K562 (cell line): ENCODE results near the gene GNAI3. TPM values are rescaled to one million over a fixed set of nuclear protein-coding genes. Genes with fewer than 3 reads are reported as not detected.

ENCODE experiments used
- DDX20 ChIP-seq: fragments of 450-650 bp; IDR thresholded peaks from 2 replicates; pipeline ENCODE4 v1.6.1; 2016; ENCODE audit warnings: missing genetic modification characterization, low read depth, mild to moderate bottlenecking, missing compliant biosample characterization, moderate library complexity
- EHMT2 ChIP-seq: fragments of 450-650 bp; IDR thresholded peaks from 2 replicates; pipeline ENCODE4 v1.6.1; 2018; ENCODE audit warnings: antibody characterized with exemption
- ELF1 ChIP-seq: fragments of 200-800 bp; sonication (Bioruptor generic); IDR thresholded peaks from 2 replicates; pipeline ENCODE4 v1.6.1; 2016; ENCODE audit warnings: missing genetic modification characterization, missing compliant biosample characterization
- FIP1L1 ChIP-seq: fragments of 200-400 bp; formaldehyde crosslinking; IDR thresholded peaks from 2 replicates; pipeline ENCODE4 v1.6.1; 2018; ENCODE audit warnings: mild to moderate bottlenecking, low read depth, low read length; ENCODE audit not compliant: poor library complexity, severe bottlenecking
- HNRNPK ChIP-seq: fragments of 200-400 bp; formaldehyde crosslinking; IDR thresholded peaks from one replicate; pipeline ENCODE4 v1.6.1; 2018; ENCODE audit warnings: mild to moderate bottlenecking, low read depth, low read length; ENCODE audit not compliant: poor library complexity, severe bottlenecking
- JUNB ChIP-seq: fragments of 450-650 bp; formaldehyde crosslinking; conservative IDR thresholded peaks from 2 replicates; pipeline ENCODE4 v1.4.0; 2020; ENCODE audit warnings: mild to moderate bottlenecking
- MCM2 ChIP-seq: fragments of 450-650 bp; IDR thresholded peaks from 2 replicates; pipeline ENCODE4 v1.6.1; 2017; ENCODE audit warnings: low read depth, mild to moderate bottlenecking
- MCM3 ChIP-seq: fragments of 450-650 bp; IDR thresholded peaks from 2 replicates; pipeline ENCODE4 v1.6.1; 2016
- NONO ChIP-seq, 2 experiments: fragments of 200-400 bp in 1 of 2; fragments of 450-650 bp in 1 of 2; formaldehyde crosslinking in 1 of 2; IDR thresholded peaks; 2 replicates each; pipeline ENCODE4 v1.6.1; 2017; ENCODE audit warnings: low read depth in 2 of 2, mild to moderate bottlenecking in 2 of 2, moderate library complexity in 2 of 2, low read length in 1 of 2
- NR3C1 ChIP-seq: sonication (generic); formaldehyde crosslinking; IDR thresholded peaks from 2 replicates; pipeline ENCODE4 v1.8.1; 2022; ENCODE audit warnings: missing genetic modification reagents
- NRF1 ChIP-seq, 2 experiments: fragments of 450-650 bp; IDR thresholded peaks in 1 of 2; conservative IDR thresholded peaks in 1 of 2; 2 replicates each; pipeline ENCODE4 v1.6.1; 2014; ENCODE audit warnings: mild to moderate bottlenecking in 2 of 2
- RCOR1 ChIP-seq, 2 experiments: IDR thresholded peaks; 2 replicates each; pipeline ENCODE4 v1.6.1; 2012; ENCODE audit warnings: low read depth in 2 of 2, low read length in 2 of 2, borderline replicate concordance in 1 of 2, improper control_type of control experiment in 1 of 2
- TARDBP ChIP-seq: fragments of 450-650 bp; IDR thresholded peaks from 2 replicates; pipeline ENCODE4 v1.6.1; 2016
- TCF7L2 ChIP-seq: fragments of 150-350 bp; IDR thresholded peaks from 2 replicates; pipeline ENCODE4 v1.6.1; 2016; ENCODE audit warnings: low read depth, mild to moderate bottlenecking, low read length, moderate library complexity
- ZBTB8A ChIP-seq: fragments of 450-650 bp; IDR thresholded peaks from 2 replicates; pipeline ENCODE4 v1.6.1; 2018; ENCODE audit warnings: mild to moderate bottlenecking, moderate library complexity; ENCODE audit not compliant: partially characterized antibody
- ZC3H11A ChIP-seq: IDR thresholded peaks from 2 replicates; pipeline ENCODE4 v1.6.1; 2012; ENCODE audit warnings: low read depth, low read length, improper control_type of control experiment
- ZKSCAN1 ChIP-seq: fragments of 150-350 bp; IDR thresholded peaks from 2 replicates; pipeline ENCODE4 v1.6.1; 2016; ENCODE audit warnings: low read depth, low read length
- ZNF263 ChIP-seq: sonication (generic); formaldehyde crosslinking; IDR thresholded peaks from 2 replicates; pipeline ENCODE4 v1.8.0; 2022; ENCODE audit warnings: mild to moderate bottlenecking, missing genetic modification reagents, borderline replicate concordance
- polyA plus RNA-seq, 8 experiments: library from polyadenylated mRNA; depleted of rRNA in 4 of 8; stranded (reverse) in 5 of 8; unstranded in 3 of 8; fragments of >200 nt; fragmentation: Nextera tagmentation in 2 of 8; fragmentation: Illumina TruSeq in 1 of 8; extraction: Ambion mirVana in 2 of 8; extraction: Trizol in 1 of 8; gene quantifications; 2 replicates each; pipeline versions ENCODE4 v1.2.1 to v1.2.3, GENCODE V29; 2011 to 2014; ENCODE audit warnings: inconsistent platforms in 1 of 8, missing spikeins in 1 of 8
- total RNA-seq, 7 experiments: library from RNA; depleted of rRNA in 6 of 7; stranded (reverse); fragments of >200 nt in 6 of 7; fragmentation: Illumina TruSeq in 2 of 7; extraction: Trizol in 2 of 7; gene quantifications; 2 replicates each; pipeline versions ENCODE4 v1.2.1 to v1.2.3, GENCODE V29; 2011 to 2021; ENCODE audit warnings: low replicate concordance in 1 of 7
- TF ChIP-seq, protein P1 (sequence below): fragments of 450-650 bp; IDR thresholded peaks from 2 replicates; pipeline ENCODE4 v1.6.1; 2016; ENCODE audit warnings: low read depth, mild to moderate bottlenecking, moderate library complexity
- TF ChIP-seq, protein P2 (sequence below): sonication (generic); formaldehyde crosslinking; IDR thresholded peaks from 2 replicates; pipeline ENCODE4 v1.8.1; 2023; ENCODE audit warnings: mild to moderate bottlenecking, missing genetic modification reagents
- TF ChIP-seq, protein P3 (sequence below): fragments of 200-400 bp; formaldehyde crosslinking; IDR thresholded peaks from 2 replicates; pipeline ENCODE4 v1.6.1; 2017; ENCODE audit warnings: mild to moderate bottlenecking, low read depth, low read length, moderate library complexity

The GNAI3 gene
- total and polyA plus RNA-seq, 9 of the 15 experiments (the other 6 are each of a cell fraction or from before 2014, with no cell fraction given): 6.3 to 13.2 (median 8.9) TPM

DNA sequence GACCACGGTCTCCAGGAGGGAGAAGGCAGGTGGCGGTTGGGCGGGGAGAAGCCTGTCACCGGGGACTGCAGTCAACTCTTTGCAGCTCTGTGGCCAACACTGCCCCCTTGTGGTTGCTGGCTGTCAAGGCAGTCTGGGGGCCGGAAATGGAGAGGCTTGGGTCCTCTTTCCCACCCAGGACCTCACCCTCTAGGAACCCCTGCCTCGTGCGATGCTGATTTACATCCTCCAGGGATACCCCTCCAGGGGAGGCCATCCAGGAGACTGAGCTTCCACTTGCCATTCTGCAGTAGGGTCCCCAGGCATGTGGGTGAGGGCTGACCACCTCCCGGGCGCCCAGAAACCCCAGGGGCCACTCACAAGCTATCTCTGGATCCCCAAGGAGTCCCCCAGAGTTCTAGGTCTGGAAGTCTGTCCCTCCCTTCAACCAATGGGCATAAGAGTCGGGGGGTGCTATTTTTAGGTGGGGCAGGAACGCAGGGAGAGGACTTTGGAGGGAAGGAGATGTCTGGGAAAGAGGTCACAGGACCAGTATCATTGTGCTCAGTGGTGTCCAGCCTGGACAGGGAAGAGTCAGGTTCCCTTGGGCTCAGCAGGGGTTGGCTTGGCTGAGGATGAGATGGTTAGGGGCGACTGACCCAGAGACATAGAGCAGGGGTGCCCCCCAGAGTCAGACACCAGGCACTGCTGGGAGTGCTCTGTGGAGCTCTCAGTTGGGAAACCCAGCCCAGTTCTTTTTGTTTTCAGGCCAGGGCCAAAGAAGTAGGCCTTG is 15.9 kb upstream of the GNAI3 start (continued):
- TF ChIP-seq, protein P1, sequence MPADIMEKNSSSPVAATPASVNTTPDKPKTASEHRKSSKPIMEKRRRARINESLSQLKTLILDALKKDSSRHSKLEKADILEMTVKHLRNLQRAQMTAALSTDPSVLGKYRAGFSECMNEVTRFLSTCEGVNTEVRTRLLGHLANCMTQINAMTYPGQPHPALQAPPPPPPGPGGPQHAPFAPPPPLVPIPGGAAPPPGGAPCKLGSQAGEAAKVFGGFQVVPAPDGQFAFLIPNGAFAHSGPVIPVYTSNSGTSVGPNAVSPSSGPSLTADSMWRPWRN: no peak
- no peak for TF ChIP-seq ZBTB8A
- TF ChIP-seq ELF1 (tag): peak; percentile 87
- 0 out of 2 replicates have a peak, but pooled peaks have one; percentile 38 for TF ChIP-seq TCF7L2
- peak in 1 of 2 experiments; percentile 37; a peak in 1 of 4 replicates for TF ChIP-seq RCOR1 (IDR thresholded peaks at IDR 0.05; ENCODE audit: borderline replicate concordance in 1 of 2, low read depth in 2 of 2, low read length in 2 of 2)
- TF ChIP-seq ZC3H11A: 0 out of 2 replicates have a peak, but pooled peaks have one; percentile 44
- TF ChIP-seq, protein P2, sequence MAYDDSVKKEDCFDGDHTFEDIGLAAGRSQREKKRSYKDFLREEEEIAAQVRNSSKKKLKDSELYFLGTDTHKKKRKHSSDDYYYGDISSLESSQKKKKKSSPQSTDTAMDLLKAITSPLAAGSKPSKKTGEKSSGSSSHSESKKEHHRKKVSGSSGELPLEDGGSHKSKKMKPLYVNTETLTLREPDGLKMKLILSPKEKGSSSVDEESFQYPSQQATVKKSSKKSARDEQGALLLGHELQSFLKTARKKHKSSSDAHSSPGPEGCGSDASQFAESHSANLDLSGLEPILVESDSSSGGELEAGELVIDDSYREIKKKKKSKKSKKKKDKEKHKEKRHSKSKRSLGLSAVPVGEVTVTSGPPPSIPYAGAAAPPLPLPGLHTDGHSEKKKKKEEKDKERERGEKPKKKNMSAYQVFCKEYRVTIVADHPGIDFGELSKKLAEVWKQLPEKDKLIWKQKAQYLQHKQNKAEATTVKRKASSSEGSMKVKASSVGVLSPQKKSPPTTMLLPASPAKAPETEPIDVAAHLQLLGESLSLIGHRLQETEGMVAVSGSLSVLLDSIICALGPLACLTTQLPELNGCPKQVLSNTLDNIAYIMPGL (CRISPR knock-in tag): no peak; the same call in 1 of the 2 replicates
- TF ChIP-seq DDX20 (tag): no peak
- no peak for TF ChIP-seq TARDBP
- no peak for TF ChIP-seq HNRNPK
- 0 out of 4 replicates have a peak, but pooled peaks of 1 of the 2 experiments have one; percentile 16 for TF ChIP-seq NRF1 (conservative IDR thresholded peaks at IDR 0.05 in 1 of 2, IDR thresholded peaks at IDR 0.05 in 1 of 2)
- no peak for TF ChIP-seq JUNB
- no peak for TF ChIP-seq MCM2
- TF ChIP-seq ZNF263 (CRISPR knock-in tag): no peak
- TF ChIP-seq, protein P3, sequence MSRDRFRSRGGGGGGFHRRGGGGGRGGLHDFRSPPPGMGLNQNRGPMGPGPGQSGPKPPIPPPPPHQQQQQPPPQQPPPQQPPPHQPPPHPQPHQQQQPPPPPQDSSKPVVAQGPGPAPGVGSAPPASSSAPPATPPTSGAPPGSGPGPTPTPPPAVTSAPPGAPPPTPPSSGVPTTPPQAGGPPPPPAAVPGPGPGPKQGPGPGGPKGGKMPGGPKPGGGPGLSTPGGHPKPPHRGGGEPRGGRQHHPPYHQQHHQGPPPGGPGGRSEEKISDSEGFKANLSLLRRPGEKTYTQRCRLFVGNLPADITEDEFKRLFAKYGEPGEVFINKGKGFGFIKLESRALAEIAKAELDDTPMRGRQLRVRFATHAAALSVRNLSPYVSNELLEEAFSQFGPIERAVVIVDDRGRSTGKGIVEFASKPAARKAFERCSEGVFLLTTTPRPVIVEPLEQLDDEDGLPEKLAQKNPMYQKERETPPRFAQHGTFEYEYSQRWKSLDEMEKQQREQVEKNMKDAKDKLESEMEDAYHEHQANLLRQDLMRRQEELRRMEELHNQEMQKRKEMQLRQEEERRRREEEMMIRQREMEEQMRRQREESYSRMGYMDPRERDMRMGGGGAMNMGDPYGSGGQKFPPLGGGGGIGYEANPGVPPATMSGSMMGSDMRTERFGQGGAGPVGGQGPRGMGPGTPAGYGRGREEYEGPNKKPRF: no peak
- no peak for TF ChIP-seq NR3C1 (CRISPR knock-in tag)
- TF ChIP-seq MCM3: no peak
- no peak; a peak in 1 of 4 replicates for TF ChIP-seq NONO (IDR thresholded peaks at IDR 0.05; ENCODE audit: low read depth in 2 of 2, low read length in 1 of 2)
- TF ChIP-seq ZKSCAN1: no peak
- TF ChIP-seq EHMT2: 0 out of 2 replicates have a peak, but pooled peaks have one; percentile 26
- TF ChIP-seq FIP1L1: no peak
